GM18505 (cell line): ENCODE data around the gene CDAN1.

Experiments
- ATAC-seq: cut with Tn5 transposase; IDR thresholded peaks from one replicate; pipeline ENCODE4 v1.9.1; 2021; ENCODE audit not compliant: unreplicated experiment
- POLR2A ChIP-seq: IDR thresholded peaks from 4 replicates; pipeline ENCODE4 v1.6.1; 2011; ENCODE audit warnings: borderline replicate concordance; ENCODE audit not compliant: insufficient read depth, insufficient read length; ENCODE audit errors: extremely low read depth

The CDAN1 gene

GRCh38 chr15:42710662-42711061 lies 26.3 kb downstream of the CDAN1 start:
- no peak for ATAC-seq
- no peak for TF ChIP-seq POLR2A

- TF ChIP-seq POLR2A = no peak
- no peak for ATAC-seq
Observed at GRCh38 chr15:42707873-42708544, 28.9 kb downstream of the CDAN1 start.

GRCh38 chr15:42707068-42707467 lies 29.9 kb downstream of the CDAN1 start:
- ATAC-seq = no peak
- no peak for TF ChIP-seq POLR2A

- no peak for ATAC-seq
- TF ChIP-seq POLR2A = no peak
Observed at GRCh38 chr15:42705336-42705735, 31.6 kb downstream of the CDAN1 start.

- ATAC-seq = no peak
- no peak for TF ChIP-seq POLR2A
Observed at GRCh38 chr15:42704492-42704926, 32.4 kb downstream of the CDAN1 start.

GRCh38 chr15:42696626-42697025 lies 40.3 kb downstream of the CDAN1 start:
- ATAC-seq = no peak
- no peak for TF ChIP-seq POLR2A

GRCh38 chr15:42695527-42696071 lies 41.3 kb downstream of the CDAN1 start:
- no peak for ATAC-seq
- TF ChIP-seq POLR2A = no peak

- no peak for TF ChIP-seq POLR2A
- no peak for ATAC-seq
Observed at GRCh38 chr15:42694398-42694797, 42.5 kb downstream of the CDAN1 start.

- no peak for TF ChIP-seq POLR2A
Observed at GRCh38 chr15:42693942-42694341, 43.0 kb downstream of the CDAN1 start.

GRCh38 chr15:42693496-42693895 lies 43.4 kb downstream of the CDAN1 start:
- ATAC-seq = no peak
- no peak for TF ChIP-seq POLR2A

More at GRCh38 chr15:42693942-42694341, 43.0 kb downstream of the CDAN1 start:
- ATAC-seq = no peak

GRCh38 chr15:42692997-42693396 lies 43.9 kb downstream of the CDAN1 start:
- no peak for TF ChIP-seq POLR2A
- no peak for ATAC-seq

- no peak for TF ChIP-seq POLR2A
- no peak for ATAC-seq
Observed at GRCh38 chr15:42692536-42692935, 44.4 kb downstream of the CDAN1 start.

GRCh38 chr15:42691770-42692169 lies 45.2 kb downstream of the CDAN1 start:
- ATAC-seq = no peak
- no peak for TF ChIP-seq POLR2A

GRCh38 chr15:42691308-42691707 lies 45.6 kb downstream of the CDAN1 start:
- ATAC-seq = no peak
- no peak for TF ChIP-seq POLR2A
